Measurements from ENCODE around the gene ZNF160.
"Not testable (repeated sequence)": the region's sequence is repeated elsewhere in the genome, so short reads cannot be mapped to it uniquely, and the experiment has no call there.

Gene ZNF160

DNA sequence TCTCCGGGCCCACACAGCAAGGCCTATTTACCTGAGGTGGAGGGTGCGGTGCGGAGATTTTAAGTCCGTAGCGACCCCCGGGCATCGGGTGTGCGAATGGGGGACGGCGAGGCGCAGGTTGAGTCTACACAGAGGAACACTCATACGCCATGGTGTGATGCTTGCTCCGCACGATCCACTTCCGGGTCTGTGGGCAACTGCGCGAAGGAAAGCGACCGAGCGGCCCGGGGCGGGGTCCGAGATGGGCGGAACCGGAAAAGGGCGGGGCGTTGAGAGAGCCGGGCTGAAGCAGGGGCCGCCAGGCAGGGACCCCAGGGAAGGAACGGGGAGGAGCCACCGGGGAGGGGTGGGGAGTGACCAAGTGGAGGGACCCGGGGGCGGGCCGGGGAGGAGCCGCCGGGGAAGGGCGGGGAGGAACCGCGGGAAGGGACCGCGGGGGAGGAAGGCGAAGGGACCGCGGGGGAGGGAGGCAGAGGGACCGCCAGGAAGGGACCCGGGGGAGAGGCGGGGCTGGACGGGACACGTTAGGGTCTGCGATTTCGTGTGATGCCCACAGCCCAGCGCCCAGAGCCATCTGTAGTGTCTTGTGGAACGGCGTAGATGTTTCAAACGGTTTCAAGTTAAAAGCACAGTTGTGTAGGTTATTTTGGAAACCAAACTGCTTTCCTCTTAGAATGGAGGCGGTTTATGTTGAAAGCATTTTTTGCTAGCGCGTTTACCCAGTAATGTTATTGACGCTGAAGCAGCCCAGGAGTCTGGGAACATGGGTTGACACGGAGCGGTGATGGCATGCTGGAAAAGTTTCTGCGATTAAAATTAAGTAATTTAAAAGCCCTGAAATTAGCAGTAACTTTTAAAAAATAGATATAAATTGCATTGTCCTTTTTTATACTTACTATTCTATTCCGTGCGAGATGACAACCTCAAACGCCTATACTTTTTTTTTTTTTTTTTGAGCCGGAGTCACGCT lies at the start of gene ZNF160:
ZNF160 (minus strand) TSS at position 189 of the 970 bp plus-strand sequence. CDS start 17,146 bp downstream, outside the sequence.
- peak; percentile 94 to 98 for DNase-seq

- DNase-seq: no peak
Observed at GRCh38 chr19:53147645-53148044, 44.4 kb upstream of the ZNF160 start.

DNA sequence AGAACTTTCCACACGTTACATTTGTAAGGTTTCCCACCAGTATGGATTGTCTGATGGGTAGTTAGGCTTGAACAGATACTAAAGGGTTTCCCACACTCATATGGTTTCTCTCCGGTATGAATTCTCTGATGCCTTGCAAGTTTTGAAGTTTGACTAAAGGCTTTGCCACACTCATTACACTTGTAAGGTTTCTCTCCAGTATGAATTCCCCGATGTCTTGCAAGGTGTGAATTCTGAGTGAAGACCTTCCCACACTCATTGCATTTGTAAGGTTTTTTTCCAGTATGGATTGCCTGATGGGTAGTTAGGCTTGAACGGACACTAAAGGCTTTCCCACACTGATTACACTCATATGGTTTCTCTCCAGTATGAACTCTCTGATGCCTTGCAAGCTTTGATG lies 37.1 kb upstream of the ZNF160 start:
- no peak for DNase-seq

DNA sequence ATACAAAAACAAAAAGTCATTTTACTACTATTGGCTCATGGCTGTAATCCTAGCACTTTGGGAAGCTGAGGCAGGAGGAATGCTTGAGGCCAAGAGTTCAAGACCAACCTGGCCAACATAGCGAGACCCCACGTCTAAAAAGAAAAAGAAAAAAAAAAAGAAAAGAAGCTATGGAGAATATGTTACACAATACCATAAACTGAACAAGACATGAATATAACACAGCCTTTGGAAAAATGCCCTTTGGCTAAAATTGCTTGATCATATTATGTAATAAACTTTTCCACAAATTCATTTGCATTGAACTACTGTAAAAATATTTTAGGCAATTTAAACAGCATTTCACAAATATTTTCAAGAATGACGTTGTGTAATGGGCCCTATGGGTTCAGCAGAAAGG lies 33.2 kb upstream of the ZNF160 start:
- no peak for DNase-seq

- DNase-seq: peak; percentile 19 to 45
Observed at GRCh38 chr19:53132141-53132991, 29.1 kb upstream of the ZNF160 start, which contains the start of gene ZNF415. Gene ZNF415, minus strand, starts transcription at chr19:53132910. Its CDS starts 10,234 bp downstream, at chr19:53122676.

DNA sequence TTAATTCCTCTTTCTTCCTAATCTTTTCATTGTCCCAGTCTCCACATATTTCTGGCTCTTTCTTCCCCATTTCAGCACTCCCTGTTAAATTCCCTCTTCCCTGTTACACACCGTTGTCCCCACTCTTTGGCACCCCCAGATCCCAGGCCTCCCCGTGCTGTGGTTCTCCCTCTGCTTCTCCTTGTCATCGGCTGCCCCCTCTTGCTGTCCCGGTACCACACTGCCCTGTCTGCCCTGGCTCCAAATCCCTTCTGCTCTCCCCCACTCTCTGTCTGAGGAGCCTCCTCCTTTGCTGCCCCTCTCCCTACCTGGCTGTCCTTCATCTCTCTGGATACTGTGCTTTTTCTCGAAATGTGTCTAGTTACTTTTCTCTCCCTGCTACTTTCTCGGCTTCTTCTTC lies 28.5 kb upstream of the ZNF160 start:
- no peak for DNase-seq

GRCh38 chr19:53131085-53131590 lies 27.9 kb upstream of the ZNF160 start:
- DNase-seq: peak in 1 of 2 donors; percentile 3

DNA sequence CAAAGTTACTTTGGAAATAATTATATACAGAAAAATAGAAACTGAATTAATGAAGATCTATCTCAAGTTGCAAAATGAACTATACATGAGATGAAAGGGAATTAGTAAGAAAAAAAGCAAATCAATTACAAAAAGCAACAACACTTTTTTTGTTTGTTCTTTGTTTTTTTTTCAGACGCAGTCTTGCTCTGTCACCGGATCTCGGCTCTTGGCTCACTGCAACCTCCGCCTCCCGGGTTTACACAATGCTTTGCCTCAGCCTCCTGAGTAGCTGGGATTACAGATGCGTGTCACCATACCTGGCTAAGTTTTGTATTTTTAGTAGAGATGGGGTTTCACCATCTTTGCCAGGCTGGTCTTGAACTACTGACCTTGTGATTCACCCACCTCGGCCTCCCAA lies 27.3 kb upstream of the ZNF160 start:
- no peak for DNase-seq

DNA sequence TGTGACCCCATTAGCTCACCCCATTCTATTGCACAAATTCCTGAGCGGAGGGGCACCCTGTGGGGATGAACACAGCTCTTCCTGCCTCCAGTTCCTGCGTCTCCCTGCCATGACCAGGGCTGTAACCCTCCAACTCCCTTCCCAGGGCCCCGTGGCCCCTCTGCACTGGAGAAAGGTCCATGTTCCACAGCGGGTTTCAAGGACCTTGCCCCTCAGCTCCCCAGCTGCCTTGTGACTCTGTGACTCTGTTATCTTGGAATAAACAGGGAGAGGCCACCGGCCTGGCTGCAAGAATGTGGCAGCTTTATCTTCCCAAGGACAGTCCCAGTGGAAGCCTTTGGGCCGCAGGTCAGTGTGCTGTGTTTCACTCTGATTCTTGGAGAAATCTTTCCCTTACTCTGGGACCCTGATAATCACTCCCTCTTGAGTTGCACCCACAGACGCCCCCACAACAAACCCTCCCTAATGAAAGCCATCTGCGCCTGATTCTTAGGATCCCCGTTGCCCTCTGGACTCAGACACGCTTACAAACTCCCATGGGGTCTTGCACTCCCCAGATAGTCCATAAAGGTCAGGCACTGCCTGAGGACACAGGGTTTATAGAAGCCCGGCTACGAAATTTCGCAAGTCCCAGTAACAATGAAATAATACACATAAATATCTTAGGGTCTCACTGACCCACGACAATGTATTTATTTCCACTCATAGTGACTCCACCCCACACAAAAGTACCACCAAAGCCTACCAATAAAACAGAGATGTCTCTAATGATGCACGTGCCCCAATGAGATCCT lies 23.7 kb upstream of the ZNF160 start:
- not testable (repeated sequence) for DNase-seq

GRCh38 chr19:53123400-53123799 lies 20.2 kb upstream of the ZNF160 start:
- DNase-seq: no peak

GRCh38 chr19:53112286-53112685 lies 9.1 kb upstream of the ZNF160 start:
- no peak for DNase-seq

DNA sequence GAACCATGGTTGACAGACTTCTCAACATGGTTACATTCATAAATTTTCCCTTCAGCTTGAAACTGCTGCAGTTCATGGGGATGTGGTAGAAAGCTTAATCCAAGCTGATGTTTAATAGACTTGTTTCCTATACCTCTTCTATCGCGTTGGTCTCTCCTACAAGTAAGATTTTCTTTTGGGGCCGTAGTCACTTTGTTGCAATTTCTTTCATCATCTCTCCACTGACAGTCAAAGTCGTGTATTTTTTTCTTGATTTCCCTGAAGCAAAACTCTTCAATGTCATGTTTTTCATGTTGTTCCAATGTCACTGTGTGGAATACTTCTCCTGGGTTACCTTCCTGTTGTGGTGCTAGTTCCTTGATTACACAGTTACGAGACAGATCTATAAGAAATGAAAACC lies 6.3 kb upstream of the ZNF160 start:
- no peak for DNase-seq

DNA sequence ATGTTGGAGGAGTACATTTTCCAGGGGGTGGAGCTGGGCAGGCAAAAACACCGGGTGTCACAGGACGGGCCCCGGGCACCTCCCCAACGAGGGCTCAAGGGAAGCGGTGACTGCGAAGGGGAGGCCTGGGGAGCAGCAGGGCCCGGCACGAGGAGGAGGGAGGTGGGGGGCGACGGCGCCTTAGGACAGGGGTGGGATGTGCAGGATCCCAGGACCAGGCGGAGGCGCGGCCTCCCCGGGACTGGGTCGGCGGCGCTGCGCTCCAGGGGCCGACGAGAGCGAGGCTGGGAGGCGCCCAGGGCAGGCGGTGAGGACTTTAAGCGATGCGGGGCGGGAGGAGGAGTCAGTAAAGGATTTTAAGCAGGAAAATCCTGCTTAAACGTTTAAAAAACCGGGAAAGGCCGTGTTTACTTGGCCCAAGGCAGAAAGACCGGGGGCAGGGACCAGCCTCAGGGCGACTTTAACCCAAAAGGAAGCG lies 427 bp downstream of the ZNF160 start:
- peak; percentile 20 to 26 for DNase-seq

DNA sequence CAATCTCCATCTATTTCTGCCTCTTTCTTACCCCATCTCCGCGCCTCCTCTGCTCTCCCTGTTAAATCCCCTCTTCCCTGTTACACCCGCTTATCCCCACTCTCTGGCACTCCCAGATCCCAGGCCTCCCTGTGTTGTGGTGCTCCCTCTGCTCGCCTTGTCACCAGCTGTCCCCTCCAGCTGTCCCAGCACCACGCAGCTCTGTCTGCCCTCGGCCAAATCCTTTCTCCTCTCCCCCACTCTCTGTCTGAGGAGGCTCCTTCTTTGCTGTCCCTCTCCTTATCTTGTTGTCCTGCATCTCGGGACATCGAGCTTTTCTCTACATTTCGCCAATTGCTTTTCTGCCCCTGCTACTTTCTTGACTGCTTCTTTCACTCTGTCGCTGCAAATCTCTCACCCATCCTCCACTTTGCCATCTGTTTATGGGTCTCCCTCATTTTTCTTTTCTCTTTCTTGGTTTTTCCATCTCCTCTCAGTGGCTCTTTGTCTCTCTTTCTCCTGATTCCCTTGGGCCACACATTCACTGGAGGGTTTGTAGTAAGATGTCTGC lies 941 bp downstream of the ZNF160 start:
- no peak for DNase-seq

- peak in 1 of 2 donors; percentile 5 for DNase-seq
Observed at GRCh38 chr19:53101518-53101917, 1.7 kb downstream of the ZNF160 start.

DNA sequence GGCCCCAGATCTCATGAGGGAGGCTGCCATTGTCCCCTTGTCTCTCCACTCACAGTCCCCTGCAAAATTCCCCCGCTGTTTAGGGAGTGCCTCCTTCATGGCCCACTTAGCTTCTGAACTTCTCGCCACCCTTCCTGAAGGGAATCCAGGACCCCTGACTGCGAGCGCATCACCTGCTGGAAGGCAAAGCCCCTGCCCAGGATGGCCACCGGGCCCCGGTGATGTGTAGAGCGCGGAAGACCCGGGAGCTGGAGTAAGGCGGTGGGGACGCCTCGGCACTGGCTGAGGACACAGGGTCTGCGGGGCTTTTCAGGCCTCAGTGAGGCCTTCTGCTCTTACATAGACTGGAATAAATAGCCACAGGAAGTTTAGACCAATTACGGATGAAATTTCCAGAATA lies 4.7 kb downstream of the ZNF160 start:
- DNase-seq: not testable (repeated sequence)

- not testable (repeated sequence) for DNase-seq
Observed at GRCh38 chr19:53096982-53097690, 6.1 kb downstream of the ZNF160 start.

GRCh38 chr19:53096579-53096978 lies 6.6 kb downstream of the ZNF160 start:
- not testable (repeated sequence) for DNase-seq

- DNase-seq: no peak
Observed at GRCh38 chr19:53094754-53095575, 8.3 kb downstream of the ZNF160 start.

DNA sequence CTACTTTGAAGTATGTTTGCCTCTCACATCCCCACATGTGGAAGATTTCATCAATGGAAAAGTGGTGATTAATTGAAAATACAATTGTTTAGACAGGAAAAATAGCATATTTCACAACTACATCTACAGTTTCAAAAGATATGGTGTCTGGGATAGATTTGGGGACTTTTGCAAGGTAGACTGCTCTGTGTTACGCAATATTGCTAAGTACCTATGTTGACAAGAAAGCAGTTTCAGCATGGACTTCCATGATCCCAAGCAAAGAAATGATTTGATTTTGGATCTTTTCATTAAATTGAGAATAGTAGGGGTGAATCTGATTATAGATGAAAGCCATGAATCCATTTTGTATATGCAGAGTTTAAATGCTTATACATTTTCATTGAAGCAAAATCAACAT lies 10.5 kb downstream of the ZNF160 start:
- no peak for DNase-seq

All from inflammatory macrophage treated with lipopolysaccharide for 1 hour (primary cell).